Duodenal mucosa (tissue), 2 donors: ENCODE results near the gene CDH24.

ENCODE experiments used
- H3K27ac ChIP-seq: one replicate; pipeline ENCODE4 v1.7.0; 2013; ENCODE audit warnings: low read depth, low read length
- H3K27me3 ChIP-seq, 2 donors: one replicate each; pipeline ENCODE4 v1.7.0; 2013; ENCODE audit warnings: low read length in 2 of 2, control low read depth in 1 of 2; ENCODE audit not compliant: insufficient read depth in 2 of 2, control insufficient read depth in 1 of 2
- H3K36me3 ChIP-seq, 2 donors: one replicate each; pipeline ENCODE4 v1.7.0; 2013; ENCODE audit warnings: low read length in 2 of 2, control low read depth in 1 of 2; ENCODE audit not compliant: insufficient read depth in 2 of 2, control insufficient read depth in 1 of 2
- H3K4me1 ChIP-seq, 2 donors: one replicate each; pipeline ENCODE4 v1.7.0; 2013; ENCODE audit warnings: low read length in 2 of 2, control low read depth in 1 of 2; ENCODE audit not compliant: insufficient read depth in 2 of 2, control insufficient read depth in 1 of 2
- H3K4me3 ChIP-seq, 2 donors: one replicate each; pipeline ENCODE4 v1.7.0; 2013; ENCODE audit warnings: low read length in 2 of 2, low read depth in 1 of 2
- H3K9ac ChIP-seq, 2 donors: one replicate each; pipeline ENCODE4 v1.7.0; 2013; ENCODE audit warnings: low read length in 2 of 2, low read depth in 1 of 2
- H3K9me3 ChIP-seq, 2 donors: one replicate each; pipeline ENCODE4 v1.7.0; 2013; ENCODE audit warnings: low read length in 2 of 2, control low read depth in 1 of 2; ENCODE audit not compliant: control insufficient read depth in 1 of 2

Gene CDH24

DNA sequence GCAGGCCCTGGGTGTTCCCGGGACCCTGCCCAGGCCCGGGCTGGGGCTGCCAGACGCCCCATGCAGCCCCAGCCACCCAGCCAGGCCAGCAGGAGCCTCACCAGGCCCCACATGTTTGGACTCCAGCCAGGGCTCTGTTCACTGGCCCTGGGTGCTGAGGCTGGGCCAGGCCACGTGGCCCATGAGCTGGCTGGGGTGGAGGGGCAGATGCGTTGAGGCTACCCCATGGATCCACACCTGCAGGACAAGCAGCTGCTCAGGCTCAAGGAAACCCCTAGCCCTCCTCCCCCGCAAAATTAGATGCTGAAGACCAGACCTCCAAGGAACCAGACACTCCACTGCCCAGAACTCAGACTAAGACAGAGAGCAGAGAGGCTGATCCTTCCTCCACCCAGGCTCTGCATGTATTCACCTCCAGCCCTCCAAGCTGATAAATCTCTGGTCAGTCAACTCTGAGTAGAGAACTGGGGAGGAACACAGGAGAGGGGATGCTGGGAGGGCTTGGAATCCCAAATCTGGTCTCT lies 1.6 kb downstream of the CDH24 start:
- Histone ChIP-seq H3K27me3 (no peaks in the 10 kb centered on the region), H3K9me3 (no peaks in the 10 kb centered on the region), H3K27ac (no peak overlapping the region), H3K36me3 (peaks cover 9 to 19% of the 10 kb centered on the region in 2 donors), H3K9ac (no peak overlapping the region), H3K4me3 (no peak overlapping the region), H3K4me1 (peaks cover 14 to 17% of the 10 kb centered on the region in 2 donors)

DNA sequence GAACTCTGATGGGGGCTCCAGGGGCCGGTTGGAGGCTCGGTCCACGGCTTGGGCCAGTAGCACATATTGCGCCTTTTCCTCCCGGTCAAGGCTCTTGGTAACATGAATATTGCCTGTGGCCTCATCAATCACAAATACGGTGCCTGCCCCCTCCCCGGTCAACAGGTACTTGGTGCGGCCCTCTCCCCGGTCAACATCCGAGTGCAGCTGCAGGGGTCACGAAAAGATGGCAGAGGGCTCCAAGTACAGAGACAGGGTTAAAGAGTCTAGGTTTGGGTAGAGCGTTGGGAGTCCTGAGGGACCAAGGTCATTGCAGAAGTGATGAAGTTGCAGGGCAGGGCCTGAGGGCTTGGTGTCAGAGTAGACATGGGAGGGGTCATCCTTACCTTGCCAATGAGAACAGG lies 2.2 kb downstream of the CDH24 start:
- H3K36me3 ChIP-seq, result peaks cover 8 to 14% of the 10 kb centered on the region in 2 donors
- no peak overlapping the region for H3K4me3 ChIP-seq
- H3K9me3 ChIP-seq, result no peaks in the 10 kb centered on the region
- H3K27me3 ChIP-seq, result no peaks in the 10 kb centered on the region
- peaks cover 14 to 17% of the 10 kb centered on the region in 2 donors for H3K4me1 ChIP-seq
- no peak overlapping the region for H3K27ac ChIP-seq
- H3K9ac ChIP-seq, result no peak overlapping the region

- Histone ChIP-seq H3K27ac (no peak overlapping the region), H3K9me3 (no peaks in the 10 kb centered on the region), H3K4me3 (no peak overlapping the region), H3K36me3 (peaks cover 6% of the 10 kb centered on the region in 2 donors), H3K9ac (no peak overlapping the region), H3K27me3 (no peaks in the 10 kb centered on the region), H3K4me1 (peaks cover 14 to 17% of the 10 kb centered on the region in 2 donors)
These were observed 3.1 kb downstream of the CDH24 start for GRCh38 chr14:23054000-23054811.

DNA sequence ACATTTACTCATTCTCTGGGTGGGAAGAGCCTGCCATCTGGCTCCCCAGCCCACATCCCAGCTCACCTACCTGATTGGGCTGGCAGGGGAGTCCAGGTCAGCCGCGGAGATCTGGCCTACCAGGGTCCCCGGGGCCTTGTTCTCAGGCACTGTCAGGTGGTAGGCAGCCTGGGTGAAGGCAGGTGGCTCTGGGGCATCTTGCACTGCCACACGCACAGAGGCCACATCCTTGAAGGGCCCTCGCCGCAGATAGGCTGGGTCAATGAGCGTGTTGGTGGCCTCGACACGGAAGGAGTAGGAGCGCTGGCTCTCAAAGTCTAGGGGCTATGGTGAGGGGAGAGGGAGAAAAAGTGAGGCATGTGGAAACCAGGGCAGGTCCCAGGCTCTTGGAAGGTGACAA lies 3.9 kb downstream of the CDH24 start:
- H3K9me3 ChIP-seq, result no peaks in the 10 kb centered on the region
- no peak overlapping the region for H3K9ac ChIP-seq
- no peak overlapping the region for H3K27ac ChIP-seq
- H3K4me3 ChIP-seq, result no peak overlapping the region
- no peaks in the 10 kb centered on the region for H3K27me3 ChIP-seq
- peaks cover 14 to 17% of the 10 kb centered on the region in 2 donors for H3K4me1 ChIP-seq
- H3K36me3 ChIP-seq, result no peaks in the 10 kb centered on the region

DNA sequence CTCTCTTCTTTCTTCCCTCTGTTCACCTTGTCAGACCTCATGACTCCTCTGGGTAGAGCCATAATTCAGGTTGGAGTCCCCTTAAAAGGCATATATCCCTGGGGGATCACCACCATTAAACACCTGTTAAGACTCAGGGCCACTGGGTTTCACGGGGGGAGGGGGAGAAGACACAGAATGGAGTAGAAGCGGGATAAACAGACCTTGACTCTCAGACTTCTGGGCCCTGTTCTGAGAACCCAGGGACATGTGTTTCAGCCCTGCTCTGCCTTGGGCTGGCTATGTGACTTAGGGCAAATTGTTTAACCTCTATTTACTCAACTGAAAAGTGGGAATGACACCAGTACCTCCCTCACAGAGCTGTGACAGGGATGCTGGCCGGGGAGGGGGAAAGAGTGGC lies 4.6 kb downstream of the CDH24 start:
- H3K27me3 ChIP-seq, result no peaks in the 10 kb centered on the region
- H3K9me3 ChIP-seq, result no peaks in the 10 kb centered on the region
- H3K27ac ChIP-seq, result no peak overlapping the region
- H3K9ac ChIP-seq, result no peak overlapping the region
- no peak overlapping the region for H3K4me3 ChIP-seq
- H3K36me3 ChIP-seq, result no peaks in the 10 kb centered on the region
- peaks cover 10 to 14% of the 10 kb centered on the region in 2 donors for H3K4me1 ChIP-seq

GRCh38 chr14:23052182-23052623 lies 5.1 kb downstream of the CDH24 start:
- Histone ChIP-seq H3K4me1 (peaks cover 10 to 14% of the 10 kb centered on the region in 2 donors), H3K36me3 (no peaks in the 10 kb centered on the region), H3K27ac (no peak overlapping the region), H3K9ac (no peak overlapping the region), H3K4me3 (no peak overlapping the region), H3K27me3 (no peaks in the 10 kb centered on the region), H3K9me3 (no peaks in the 10 kb centered on the region)

- Histone ChIP-seq H3K27me3 (no peaks in the 10 kb centered on the region), H3K27ac (no peak overlapping the region), H3K4me1 (peaks cover 3 to 7% of the 10 kb centered on the region in 2 donors), H3K4me3 (no peak overlapping the region), H3K9me3 (no peaks in the 10 kb centered on the region), H3K36me3 (no peaks in the 10 kb centered on the region), H3K9ac (no peak overlapping the region)
These were observed 5.9 kb downstream of the CDH24 start for GRCh38 chr14:23051141-23052057.

GRCh38 chr14:23049011-23049410 lies 8.3 kb downstream of the CDH24 start:
- no peaks in the 10 kb centered on the region for H3K36me3 ChIP-seq
- H3K9me3 ChIP-seq, result no peaks in the 10 kb centered on the region
- no peaks in the 10 kb centered on the region for H3K27me3 ChIP-seq
- H3K4me3 ChIP-seq, result no peak overlapping the region
- no peak overlapping the region for H3K9ac ChIP-seq
- H3K27ac ChIP-seq, result no peak overlapping the region
- peaks cover 12 to 13% of the 10 kb centered on the region in 2 donors for H3K4me1 ChIP-seq

- no peaks in the 10 kb centered on the region for H3K27me3 ChIP-seq
- no peaks in the 10 kb centered on the region for H3K36me3 ChIP-seq
- no peak overlapping the region for H3K27ac ChIP-seq
- no peaks in the 10 kb centered on the region for H3K9me3 ChIP-seq
- H3K4me1 ChIP-seq, result peaks cover 12 to 13% of the 10 kb centered on the region in 2 donors
- no peak overlapping the region for H3K4me3 ChIP-seq
- H3K9ac ChIP-seq, result no peak overlapping the region
These were observed 9.3 kb downstream of the CDH24 start for GRCh38 chr14:23047751-23048693.
